Ovary (tissue), 3 donors: ENCODE results near the gene SPDYE2B.
"Not testable (repeated sequence)": the region's sequence is repeated elsewhere in the genome, so short reads cannot be mapped to it uniquely, and the experiment has no call there.

Experiments
- CTCF ChIP-seq, 3 donors: fragments of 450-650 bp in 2 of 3; fragments of 200-600 bp in 1 of 3; IDR thresholded peaks; one replicate each; pipeline versions ENCODE4 v1.5.1 to v1.8.0; 2016 to 2022; ENCODE audit warnings: antibody characterized with exemption in 3 of 3, mild to moderate bottlenecking in 1 of 3
- POLR2A ChIP-seq: fragments of 450-650 bp; IDR thresholded peaks from one replicate; pipeline ENCODE4 v1.6.1; 2017; ENCODE audit warnings: antibody characterized with exemption, mild to moderate bottlenecking, moderate library complexity
- donor health status: DM: no; HTN: no; CAD: no.

- not testable (repeated sequence) for TF ChIP-seq CTCF (IDR thresholded peaks at IDR 0.05); POLR2A
Observed at GRCh38 chr7:102688299-102689036, 38.3 kb downstream of the SPDYE2B start.
